HG03439 (cell line): ENCODE measurements around the gene AZU1.
A peak's percentile ranks its signal among the peaks of the same experiment; 100 is the strongest.

Experiments
- ATAC-seq: cut with Tn5 transposase; IDR thresholded peaks from one replicate; pipeline ENCODE4 v1.9.1; 2021; ENCODE audit warnings: mild to moderate bottlenecking, moderate library complexity; ENCODE audit not compliant: unreplicated experiment

The AZU1 gene

GRCh38 chr19:796692-797527 is 30.7 kb upstream of the AZU1 start, which contains the start of gene PTBP1:
Gene PTBP1 (plus strand): TSS chr19:797452. CDS start chr19:797498, 46 bp downstream.
- peak; percentile 79 for ATAC-seq

GRCh38 chr19:797528-798414 is 29.9 kb upstream of the AZU1 start:
- peak; percentile 34 for ATAC-seq

GRCh38 chr19:798415-799075 is 29.1 kb upstream of the AZU1 start:
- no peak for ATAC-seq

GRCh38 chr19:799076-799881 is 28.4 kb upstream of the AZU1 start:
- no peak for ATAC-seq

GRCh38 chr19:800360-801029 is 27.1 kb upstream of the AZU1 start:
- ATAC-seq = no peak

GRCh38 chr19:801030-801860 is 26.4 kb upstream of the AZU1 start:
- ATAC-seq = no peak

- ATAC-seq = no peak
Observed at GRCh38 chr19:801861-802497, 25.7 kb upstream of the AZU1 start.

- ATAC-seq = no peak
Observed at GRCh38 chr19:802498-803098, 25.0 kb upstream of the AZU1 start.

- no peak for ATAC-seq
Observed at GRCh38 chr19:803099-803561, 24.5 kb upstream of the AZU1 start.

- ATAC-seq = no peak
Observed at GRCh38 chr19:803686-804418, 23.8 kb upstream of the AZU1 start.

- ATAC-seq = no peak
Observed at GRCh38 chr19:804419-805165, 23.0 kb upstream of the AZU1 start.

GRCh38 chr19:805166-805551 is 22.5 kb upstream of the AZU1 start:
- ATAC-seq = no peak

GRCh38 chr19:805600-806550 is 21.8 kb upstream of the AZU1 start:
- no peak for ATAC-seq

GRCh38 chr19:806815-807421 is 20.7 kb upstream of the AZU1 start:
- ATAC-seq = no peak
